ENCODE data around the gene TSR1.

DNA sequence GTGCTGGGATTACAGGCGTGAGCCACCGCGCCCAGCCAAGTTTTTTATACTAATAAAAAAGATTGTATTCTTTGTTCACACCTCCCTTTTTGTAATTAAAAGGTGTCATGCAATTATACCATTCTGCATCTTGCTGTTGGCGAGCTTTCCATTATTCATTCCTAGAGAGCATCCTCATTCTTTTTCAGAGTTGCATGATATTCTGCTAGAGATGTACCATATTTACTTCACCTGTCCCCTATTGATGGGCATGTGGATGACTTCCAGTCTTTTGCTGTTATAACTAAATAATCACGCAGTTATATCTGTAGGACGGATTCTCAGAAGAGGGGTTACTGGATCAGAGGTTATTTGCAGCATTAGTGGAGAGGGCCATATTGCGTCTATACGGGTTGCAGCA lies 18.1 kb upstream of the TSR1 start:
- TF ChIP-seq POLR2AphosphoS5 (IDR thresholded peaks at IDR 0.05; ENCODE audit: low read depth, low read length): no peak
- no peak for TF ChIP-seq REST (IDR thresholded peaks at IDR 0.05; ENCODE audit: insufficient read depth in 1 of 2, low read depth in 2 of 2, low read length in 2 of 2)
- TF ChIP-seq SIN3A (IDR thresholded peaks at IDR 0.05; ENCODE audit: borderline replicate concordance, insufficient read depth, low read length): no peak
